ENCODE data around the gene BTBD9.

- TF ChIP-seq CTCF (IDR thresholded peaks at IDR 0.05) (no peak), POLR2A (IDR thresholded peaks at IDR 0.05) (no peak)
Observed at GRCh38 chr6:38420207-38420606, 219.5 kb downstream of the BTBD9 start.
